Parathyroid adenoma (tissue), 2 donors: ENCODE results near the gene ATP11B.

Source experiments
- H2AFZ ChIP-seq: fragments of 300-600 bp; sonication (generic); one replicate; pipeline ENCODE4 v1.7.0; 2017; ENCODE audit warnings: antibody characterized with exemption, mild to moderate bottlenecking
- H3K27ac ChIP-seq: fragments of 300-600 bp; sonication (generic); one replicate; pipeline ENCODE4 v1.7.0; 2017
- H3K27me3 ChIP-seq: fragments of 300-600 bp; sonication (generic); one replicate; pipeline ENCODE4 v1.7.0; 2017; ENCODE audit warnings: low read length; ENCODE audit not compliant: control insufficient read depth, insufficient read depth
- H3K36me3 ChIP-seq: fragments of 300-600 bp; sonication (generic); one replicate; pipeline ENCODE4 v1.7.0; 2017; ENCODE audit warnings: low read length; ENCODE audit not compliant: control insufficient read depth, insufficient read depth
- H3K4me1 ChIP-seq: fragments of 300-600 bp; sonication (generic); one replicate; pipeline ENCODE4 v1.7.0; 2017; ENCODE audit warnings: control low read depth
- H3K4me2 ChIP-seq: fragments of 300-600 bp; sonication (generic); one replicate; pipeline ENCODE4 v1.7.0; 2017; ENCODE audit warnings: low read length
- H3K4me3 ChIP-seq: fragments of 300-600 bp; sonication (generic); one replicate; pipeline ENCODE4 v1.7.0; 2017; ENCODE audit warnings: low read depth, low read length
- H3K79me2 ChIP-seq: fragments of 300-600 bp; sonication (generic); one replicate; pipeline ENCODE4 v1.7.0; 2017; ENCODE audit warnings: control low read depth
- H3K9ac ChIP-seq: fragments of 300-600 bp; sonication (generic); one replicate; pipeline ENCODE4 v1.7.0; 2017; ENCODE audit warnings: mild to moderate bottlenecking
- H3K9me3 ChIP-seq: fragments of 300-600 bp; sonication (generic); one replicate; pipeline ENCODE4 v1.7.0; 2017; ENCODE audit warnings: low read length; ENCODE audit not compliant: control insufficient read depth
- CTCF ChIP-seq: fragments of 300-600 bp; sonication (generic); IDR thresholded peaks from one replicate; pipeline ENCODE4 v1.7.0; 2017; ENCODE audit warnings: antibody characterized with exemption, mild to moderate bottlenecking
- donor health status: primary hyperparathyroidism.

Gene ATP11B

GRCh38 chr3:182921665-182922355 lies 128.5 kb downstream of the ATP11B start:
- Histone ChIP-seq H3K4me1 (peaks cover 3% of the 10 kb centered on the region), H3K79me2 (no peaks in the 10 kb centered on the region), H2AFZ (no peak overlapping the region), H3K4me3 (no peak overlapping the region), H3K36me3 (no peaks in the 10 kb centered on the region), H3K27ac (no peak overlapping the region), H3K4me2 (no peak overlapping the region), H3K9ac (no peak overlapping the region), H3K27me3 (no peaks in the 10 kb centered on the region), H3K9me3 (no peaks in the 10 kb centered on the region)
- no peak for TF ChIP-seq CTCF

- Histone ChIP-seq H3K9ac (no peak overlapping the region), H3K4me1 (peaks cover 3% of the 10 kb centered on the region), H3K27me3 (no peaks in the 10 kb centered on the region), H3K9me3 (no peaks in the 10 kb centered on the region), H3K4me2 (no peak overlapping the region), H3K79me2 (no peaks in the 10 kb centered on the region), H3K36me3 (no peaks in the 10 kb centered on the region), H2AFZ (no peak overlapping the region), H3K27ac (no peak overlapping the region), H3K4me3 (no peak overlapping the region)
- no peak for TF ChIP-seq CTCF
Measured at GRCh38 chr3:182925330-182925943, 132.1 kb downstream of the ATP11B start.

- Histone ChIP-seq H3K27ac (no peak overlapping the region), H3K79me2 (no peaks in the 10 kb centered on the region), H2AFZ (no peak overlapping the region), H3K9me3 (no peaks in the 10 kb centered on the region), H3K9ac (no peak overlapping the region), H3K4me2 (no peak overlapping the region), H3K27me3 (no peaks in the 10 kb centered on the region), H3K36me3 (no peaks in the 10 kb centered on the region), H3K4me1 (peaks cover 3% of the 10 kb centered on the region), H3K4me3 (no peak overlapping the region)
- no peak for TF ChIP-seq CTCF
Measured at GRCh38 chr3:182925944-182926337, 132.6 kb downstream of the ATP11B start.

- Histone ChIP-seq H2AFZ (no peak overlapping the region), H3K9ac (no peak overlapping the region), H3K4me2 (no peak overlapping the region), H3K36me3 (no peaks in the 10 kb centered on the region), H3K79me2 (no peaks in the 10 kb centered on the region), H3K27ac (peak overlapping the region; percentile 6), H3K4me3 (no peak overlapping the region), H3K9me3 (no peaks in the 10 kb centered on the region), H3K27me3 (no peaks in the 10 kb centered on the region), H3K4me1 (peaks cover 7% of the 10 kb centered on the region)
- TF ChIP-seq CTCF, result no peak
Measured at GRCh38 chr3:182935803-182936202, 142.5 kb downstream of the ATP11B start.
